ENCODE measurements around the gene SLC45A3. TPM values are rescaled to one million over a fixed set of nuclear protein-coding genes. Genes with fewer than 3 reads are reported as not detected.

The SLC45A3 gene
- total RNA-seq, 1 experiment from 2014 or later = 5.5 TPM

DNA sequence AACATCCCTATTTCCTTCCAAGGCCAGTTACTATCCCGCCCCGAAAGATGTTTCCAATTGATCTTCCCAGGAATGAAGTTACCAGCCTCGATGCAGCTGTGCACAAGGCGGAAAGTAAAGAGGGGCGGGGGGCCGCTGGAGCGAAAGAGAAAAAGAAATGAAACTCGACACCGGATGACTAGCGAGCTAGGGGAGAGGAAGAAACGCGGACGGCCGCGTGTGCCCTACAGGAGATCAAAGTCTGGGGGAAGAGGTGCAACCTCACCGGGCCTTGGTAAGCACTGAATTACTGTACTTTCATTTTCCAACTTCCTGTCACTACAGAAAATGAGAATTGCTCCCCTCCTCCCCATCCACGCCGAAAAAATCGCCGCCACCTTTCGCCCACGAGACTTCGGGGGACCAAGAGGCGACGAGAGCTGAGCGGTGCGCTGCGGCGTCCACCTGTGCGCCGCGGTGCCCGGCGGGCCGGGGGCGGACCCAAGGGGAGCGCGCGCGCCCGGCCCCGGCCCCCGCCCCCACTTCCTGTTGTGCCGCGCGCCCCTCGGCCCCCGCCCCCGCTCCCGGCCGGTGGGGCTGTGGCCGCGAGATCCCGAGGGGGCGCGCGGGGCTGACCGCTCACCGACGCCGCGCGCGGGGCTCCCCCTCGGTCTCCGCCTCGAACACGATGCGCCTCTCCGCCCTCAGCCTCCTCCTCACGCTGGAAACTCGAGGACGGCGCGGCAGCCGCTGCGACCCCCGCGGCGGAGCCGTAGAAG, 49.1 kb downstream of the SLC45A3 start:
- TF ChIP-seq, protein P1, sequence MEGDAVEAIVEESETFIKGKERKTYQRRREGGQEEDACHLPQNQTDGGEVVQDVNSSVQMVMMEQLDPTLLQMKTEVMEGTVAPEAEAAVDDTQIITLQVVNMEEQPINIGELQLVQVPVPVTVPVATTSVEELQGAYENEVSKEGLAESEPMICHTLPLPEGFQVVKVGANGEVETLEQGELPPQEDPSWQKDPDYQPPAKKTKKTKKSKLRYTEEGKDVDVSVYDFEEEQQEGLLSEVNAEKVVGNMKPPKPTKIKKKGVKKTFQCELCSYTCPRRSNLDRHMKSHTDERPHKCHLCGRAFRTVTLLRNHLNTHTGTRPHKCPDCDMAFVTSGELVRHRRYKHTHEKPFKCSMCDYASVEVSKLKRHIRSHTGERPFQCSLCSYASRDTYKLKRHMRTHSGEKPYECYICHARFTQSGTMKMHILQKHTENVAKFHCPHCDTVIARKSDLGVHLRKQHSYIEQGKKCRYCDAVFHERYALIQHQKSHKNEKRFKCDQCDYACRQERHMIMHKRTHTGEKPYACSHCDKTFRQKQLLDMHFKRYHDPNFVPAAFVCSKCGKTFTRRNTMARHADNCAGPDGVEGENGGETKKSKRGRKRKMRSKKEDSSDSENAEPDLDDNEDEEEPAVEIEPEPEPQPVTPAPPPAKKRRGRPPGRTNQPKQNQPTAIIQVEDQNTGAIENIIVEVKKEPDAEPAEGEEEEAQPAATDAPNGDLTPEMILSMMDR (IDR thresholded peaks at IDR 0.05; ENCODE audit: insufficient read depth in 1 of 2, low read depth in 1 of 2, low read length in 1 of 2, severe bottlenecking in 1 of 2, unreplicated experiment in 1 of 2) = no peak
- H3K27me3 ChIP-seq (replicated peaks; ENCODE audit: control insufficient read depth, insufficient read depth, low read length) = no peaks in the 10 kb centered on the region
- TSS peak; percentile 39 for BruUV-seq (replicated peaks)
- peak overlapping the region; percentile 87 for H3K27ac Mint-ChIP-seq (ENCODE audit: unreplicated experiment)
- peak overlapping the region; percentile 82 for H3K4me3 ChIP-seq (ENCODE audit: low read depth, low read length)
- intact Hi-C loops (cut with micrococcal nuclease; ENCODE audit: unreplicated experiment) = no loop called here
- no peaks in the 10 kb centered on the region for H3K36me3 ChIP-seq (ENCODE audit: control insufficient read depth, insufficient read depth, low read length)
- peaks cover 13% of the 10 kb centered on the region for H3K36me3 Mint-ChIP-seq (ENCODE audit: insufficient read depth, unreplicated experiment)
- peak overlapping the region; percentile 86 for H3K4me3 Mint-ChIP-seq (ENCODE audit: unreplicated experiment)
- ChIA-PET CTCF (interaction anchor here (0.8 to 3.0 kb wide), 7 partner anchors 27 to 146 kb away, joined by 3 to 44 read pairs (median 3); partner anchors contain the start of gene SLC45A3), POLR2A (interaction anchor here (0.6 to 1.5 kb wide), 5 partner anchors 30 to 358 kb away, joined by 3 to 6 read pairs (median 4); no protein-coding TSS in a partner anchor)
- no peaks in the 10 kb centered on the region for H3K9me3 Mint-ChIP-seq (ENCODE audit: unreplicated experiment)
- no peaks in the 10 kb centered on the region for H3K27me3 Mint-ChIP-seq (ENCODE audit: insufficient read depth, unreplicated experiment)
- peaks cover 6% of the 10 kb centered on the region for H3K4me1 Mint-ChIP-seq (ENCODE audit: low read depth, unreplicated experiment)
- peaks cover 8% of the 10 kb centered on the region; the same call in 1 of the 2 replicates for H3K4me1 ChIP-seq
- no peaks in the 10 kb centered on the region for H3K9me3 ChIP-seq
- DNase-seq = peak; percentile 75 to 84

DNA sequence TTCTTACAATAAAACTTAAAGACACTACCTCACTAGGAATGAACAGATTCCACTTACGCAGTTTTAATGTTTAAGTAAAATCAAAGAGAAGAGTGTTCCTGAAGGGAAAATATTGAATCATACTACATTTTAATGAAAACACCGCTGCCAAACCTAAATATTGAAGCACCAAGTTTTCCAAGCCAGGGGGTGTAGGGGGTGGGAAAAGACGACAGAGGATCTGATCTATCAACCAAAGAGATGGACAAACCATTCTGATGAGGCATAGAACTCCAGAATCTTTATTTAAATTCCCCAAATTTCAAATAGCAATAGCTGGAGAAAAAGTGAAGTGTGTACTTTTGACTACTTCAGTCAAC, 49.7 kb downstream of the SLC45A3 start:
- no TSS peak for BruUV-seq (replicated peaks)
- Mint-ChIP-seq H3K27me3 (ENCODE audit: insufficient read depth, unreplicated experiment) (no peaks in the 10 kb centered on the region), H3K4me3 (ENCODE audit: unreplicated experiment) (peak overlapping the region; percentile 86), H3K36me3 (ENCODE audit: insufficient read depth, unreplicated experiment) (peaks cover 13% of the 10 kb centered on the region), H3K9me3 (ENCODE audit: unreplicated experiment) (no peaks in the 10 kb centered on the region), H3K27ac (ENCODE audit: unreplicated experiment) (peak overlapping the region; percentile 87), H3K4me1 (ENCODE audit: low read depth, unreplicated experiment) (peaks cover 6% of the 10 kb centered on the region)
- no peak for DNase-seq
- TF ChIP-seq, protein P1 (IDR thresholded peaks at IDR 0.05; ENCODE audit: insufficient read depth in 1 of 2, low read depth in 1 of 2, low read length in 1 of 2, severe bottlenecking in 1 of 2, unreplicated experiment in 1 of 2) = no peak
- intact Hi-C loops (cut with micrococcal nuclease; ENCODE audit: unreplicated experiment) = no loop called here
- Histone ChIP-seq H3K4me1 (peaks cover 8% of the 10 kb centered on the region; the same call in 1 of the 2 replicates), H3K27me3 (replicated peaks; ENCODE audit: control insufficient read depth, insufficient read depth, low read length) (no peaks in the 10 kb centered on the region), H3K36me3 (ENCODE audit: control insufficient read depth, insufficient read depth, low read length) (no peaks in the 10 kb centered on the region), H3K9me3 (no peaks in the 10 kb centered on the region), H3K4me3 (ENCODE audit: low read depth, low read length) (peak overlapping the region; percentile 82)
- ChIA-PET CTCF (interaction anchor here (0.8 to 3.0 kb wide), 4 partner anchors 29 to 145 kb away, joined by 3 to 44 read pairs (median 7); no protein-coding TSS in a partner anchor), POLR2A (interaction anchor here (0.6 to 1.5 kb wide), 5 partner anchors 30 to 357 kb away, joined by 3 to 6 read pairs (median 4); no protein-coding TSS in a partner anchor)

DNA sequence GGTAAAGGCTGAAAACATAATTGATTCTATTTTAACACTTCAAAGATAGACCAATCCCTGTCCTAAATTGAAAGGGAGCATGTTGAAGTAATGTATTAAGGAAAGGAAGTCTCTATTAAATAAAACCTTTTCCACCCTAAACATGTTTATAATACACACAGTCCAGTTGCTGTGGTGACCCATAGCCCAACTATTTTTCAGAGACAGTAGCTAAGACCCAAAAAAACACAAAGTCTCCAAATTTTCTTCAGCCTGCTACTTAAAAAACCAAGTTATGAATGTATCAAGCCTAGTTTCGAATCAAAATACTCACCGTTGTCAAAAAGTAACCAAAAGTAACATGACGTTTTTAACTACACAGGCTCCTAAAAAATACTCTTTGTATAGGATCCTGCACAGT, 50.1 kb downstream of the SLC45A3 start:
- BruUV-seq (replicated peaks) = no TSS peak
- H3K4me1 Mint-ChIP-seq (ENCODE audit: low read depth, unreplicated experiment) = peaks cover 6% of the 10 kb centered on the region
- H3K36me3 Mint-ChIP-seq (ENCODE audit: insufficient read depth, unreplicated experiment) = peaks cover 13% of the 10 kb centered on the region
- no peaks in the 10 kb centered on the region for H3K9me3 Mint-ChIP-seq (ENCODE audit: unreplicated experiment)
- intact Hi-C loops (cut with micrococcal nuclease; ENCODE audit: unreplicated experiment) = no loop called here
- Histone ChIP-seq H3K27me3 (replicated peaks; ENCODE audit: control insufficient read depth, insufficient read depth, low read length) (no peaks in the 10 kb centered on the region), H3K36me3 (ENCODE audit: control insufficient read depth, insufficient read depth, low read length) (no peaks in the 10 kb centered on the region), H3K4me1 (peaks cover 8% of the 10 kb centered on the region; the same call in 1 of the 2 replicates), H3K9me3 (no peaks in the 10 kb centered on the region), H3K4me3 (ENCODE audit: low read depth, low read length) (peak overlapping the region; percentile 82)
- POLR2A ChIA-PET = interaction anchor here (0.6 to 1.5 kb wide), 3 partner anchors 38 to 106 kb away, joined by 3 to 6 read pairs (median 4); no protein-coding TSS in a partner anchor
- TF ChIP-seq, protein P1 (IDR thresholded peaks at IDR 0.05; ENCODE audit: insufficient read depth in 1 of 2, low read depth in 1 of 2, low read length in 1 of 2, severe bottlenecking in 1 of 2, unreplicated experiment in 1 of 2) = no peak
- H3K4me3 Mint-ChIP-seq (ENCODE audit: unreplicated experiment) = peak overlapping the region; percentile 86
- peak overlapping the region; percentile 87 for H3K27ac Mint-ChIP-seq (ENCODE audit: unreplicated experiment)
- no peaks in the 10 kb centered on the region for H3K27me3 Mint-ChIP-seq (ENCODE audit: insufficient read depth, unreplicated experiment)
- CTCF ChIA-PET = interaction anchor here (1.3 to 3.0 kb wide), 2 partner anchors 39 to 145 kb away, joined by 3 to 44 read pairs; no protein-coding TSS in a partner anchor
- DNase-seq = no peak
